Skeletal muscle satellite cell (primary cell): ENCODE measurements around the gene SOD2.
"Not testable (repeated sequence)": the region's sequence is repeated elsewhere in the genome, so short reads cannot be mapped to it uniquely, and the experiment has no call there.

Source experiments
- H3K27me3 ChIP-seq: 2 replicates; pipeline ENCODE4 v1.7.0; 2013; ENCODE audit warnings: low read length; ENCODE audit not compliant: control insufficient read depth, insufficient read depth
- H3K36me3 ChIP-seq: 2 replicates; pipeline ENCODE4 v1.7.0; 2013; ENCODE audit warnings: mild to moderate bottlenecking, control low read depth, low read length; ENCODE audit not compliant: insufficient read depth
- H3K4me1 ChIP-seq: 2 replicates; pipeline ENCODE4 v1.7.0; 2013; ENCODE audit warnings: low read length; ENCODE audit not compliant: control insufficient read depth, insufficient read depth
- H3K4me2 ChIP-seq: 2 replicates; pipeline ENCODE4 v1.7.0; 2013; ENCODE audit warnings: mild to moderate bottlenecking, low read length
- H3K4me3 ChIP-seq: 2 replicates; pipeline ENCODE4 v1.7.0; 2013; ENCODE audit warnings: low read length
- H3K9ac ChIP-seq: 2 replicates; pipeline ENCODE4 v1.7.0; 2013; ENCODE audit warnings: mild to moderate bottlenecking, low read depth, low read length, moderate library complexity
- H3K9me3 ChIP-seq: replicated peaks from 2 replicates; pipeline ENCODE4 v1.7.0; 2013; ENCODE audit warnings: mild to moderate bottlenecking, control low read depth, low read length

The SOD2 gene

DNA sequence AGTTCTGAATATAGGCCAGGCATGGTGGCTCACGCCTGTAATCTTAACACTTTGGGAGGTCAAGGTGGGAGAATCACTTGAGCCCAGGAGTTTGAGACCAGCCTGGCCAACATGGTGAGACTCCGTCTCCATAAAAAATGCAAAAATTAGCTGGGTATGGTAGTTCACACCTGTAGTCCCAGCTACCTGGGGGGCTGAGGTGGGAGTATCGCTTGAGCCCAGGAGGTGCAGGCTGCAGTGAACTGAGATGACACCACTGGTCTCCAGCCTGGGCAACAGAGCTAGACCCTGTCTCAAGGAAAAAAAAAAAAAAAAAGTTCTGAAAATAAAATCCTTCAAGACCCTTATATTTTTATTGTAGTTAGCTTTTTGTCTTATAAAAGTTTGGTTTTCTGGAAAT is 22.6 kb upstream of the SOD2 start:
- H3K4me2 ChIP-seq, result no peak overlapping the region
- H3K36me3 ChIP-seq, result no peaks in the 10 kb centered on the region
- no peak overlapping the region for H3K4me3 ChIP-seq
- no peak overlapping the region for H3K9ac ChIP-seq
- H3K4me1 ChIP-seq, result peaks cover 20% of the 10 kb centered on the region
- no peaks in the 10 kb centered on the region for H3K9me3 ChIP-seq
- H3K27me3 ChIP-seq, result no peaks in the 10 kb centered on the region

DNA sequence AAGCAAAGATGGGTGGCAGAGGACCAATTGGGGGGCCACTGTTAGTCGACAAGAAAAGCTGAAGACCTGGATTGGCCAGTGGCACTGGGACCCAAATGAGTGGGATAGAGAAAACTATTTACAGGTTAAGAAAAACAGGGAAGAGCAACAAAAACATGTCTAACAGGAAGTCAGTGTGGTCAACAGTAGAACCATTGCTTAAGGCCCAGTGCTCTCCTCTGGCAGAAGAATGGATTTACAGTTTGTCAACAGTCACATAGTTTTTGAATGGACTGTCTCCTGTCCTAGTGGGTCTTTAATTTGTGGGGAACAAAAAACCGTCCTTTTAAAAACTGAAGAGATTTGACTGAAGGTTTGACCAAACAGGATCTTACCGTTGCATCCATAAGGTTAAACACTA is 22.1 kb upstream of the SOD2 start:
- H3K4me1 ChIP-seq, result peaks cover 20% of the 10 kb centered on the region
- H3K27me3 ChIP-seq, result no peaks in the 10 kb centered on the region
- no peak overlapping the region for H3K9ac ChIP-seq
- no peaks in the 10 kb centered on the region for H3K36me3 ChIP-seq
- H3K4me3 ChIP-seq, result no peak overlapping the region
- no peaks in the 10 kb centered on the region for H3K9me3 ChIP-seq
- no peak overlapping the region for H3K4me2 ChIP-seq

DNA sequence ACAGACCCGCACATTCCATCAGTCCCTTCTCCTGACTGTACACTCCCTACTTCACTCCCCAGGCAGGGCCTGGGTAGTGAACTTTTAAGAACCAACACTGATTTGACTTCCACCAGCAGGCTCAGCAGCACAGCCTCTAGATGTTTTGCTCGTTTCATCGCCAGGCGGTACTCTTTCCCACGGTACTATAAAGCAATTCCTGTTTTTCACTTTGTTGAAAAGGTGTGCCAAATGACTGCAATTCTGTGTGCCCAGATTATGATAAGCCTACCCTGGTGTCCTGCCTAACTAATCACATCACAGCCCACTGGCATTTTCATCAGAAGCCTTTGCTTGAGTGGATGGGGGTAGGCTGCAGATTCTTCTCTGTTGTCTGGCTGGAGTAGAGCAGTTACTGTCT is 21.4 kb upstream of the SOD2 start:
- Histone ChIP-seq H3K27me3 (no peaks in the 10 kb centered on the region), H3K36me3 (no peaks in the 10 kb centered on the region), H3K4me3 (no peak overlapping the region), H3K4me2 (no peak overlapping the region), H3K9ac (no peak overlapping the region), H3K9me3 (no peaks in the 10 kb centered on the region), H3K4me1 (peaks cover 20% of the 10 kb centered on the region)

DNA sequence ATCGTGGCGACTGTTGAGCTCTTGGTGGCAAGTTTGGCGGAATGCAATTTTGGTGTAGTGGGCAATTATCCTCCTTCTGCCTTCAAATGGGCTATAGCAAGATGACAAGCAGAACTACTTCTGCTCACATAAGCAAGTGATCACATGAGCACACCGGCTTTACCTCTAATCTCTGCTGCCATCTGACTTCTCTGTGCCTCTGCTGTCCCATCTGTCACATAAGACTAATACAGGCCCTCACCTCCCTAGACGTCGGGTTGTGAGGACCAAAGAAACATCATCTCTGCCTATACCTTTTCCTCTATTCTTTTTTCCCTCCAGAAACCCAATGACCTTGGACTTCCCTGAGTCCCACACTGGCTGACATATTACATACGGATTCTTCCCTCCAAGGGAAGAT is 20.9 kb upstream of the SOD2 start:
- Histone ChIP-seq H3K4me1 (peaks cover 20% of the 10 kb centered on the region), H3K9me3 (no peaks in the 10 kb centered on the region), H3K4me3 (no peak overlapping the region), H3K27me3 (no peaks in the 10 kb centered on the region), H3K4me2 (no peak overlapping the region), H3K9ac (no peak overlapping the region), H3K36me3 (no peaks in the 10 kb centered on the region)

DNA sequence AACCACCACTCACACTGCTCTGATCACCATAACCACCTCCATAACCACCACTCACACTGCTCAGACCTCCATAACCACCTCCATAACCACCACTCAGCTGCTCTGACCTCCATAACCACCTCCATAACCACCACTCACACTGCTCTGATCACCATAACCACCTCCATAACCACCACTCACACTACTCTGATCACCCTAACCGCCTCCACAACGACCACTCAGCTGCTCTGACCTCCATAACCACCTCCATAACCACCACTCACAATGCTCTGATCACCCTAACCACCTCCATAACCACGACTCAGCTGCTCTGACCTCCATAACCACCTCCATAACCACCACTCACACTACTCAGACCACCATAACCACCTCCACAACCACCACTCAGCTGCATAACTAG is 19.3 kb upstream of the SOD2 start:
- not testable (repeated sequence) for H3K27me3 ChIP-seq, H3K4me2 ChIP-seq, H3K4me3 ChIP-seq, H3K36me3 ChIP-seq, H3K9ac ChIP-seq, H3K9me3 ChIP-seq
- peaks cover 14% of the 10 kb centered on the region for H3K4me1 ChIP-seq

DNA sequence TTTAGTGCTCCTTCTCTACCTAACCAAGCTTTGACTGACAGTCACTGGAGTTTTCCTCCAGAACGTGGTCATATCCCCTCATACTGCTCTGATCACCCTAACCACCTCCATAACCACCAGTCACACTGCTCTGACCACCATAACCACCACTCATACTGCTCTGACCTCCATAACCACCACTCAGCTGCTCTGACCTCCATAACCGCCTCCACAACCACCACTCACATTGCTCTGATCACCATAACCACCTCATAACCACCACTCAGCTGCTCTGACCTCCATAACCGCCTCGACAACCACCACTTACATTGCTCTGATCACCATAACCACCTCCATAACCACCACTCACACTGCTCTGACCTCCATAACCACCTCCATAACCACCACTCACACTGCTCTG is 17.6 kb upstream of the SOD2 start:
- not testable (repeated sequence) for H3K27me3 ChIP-seq, H3K9me3 ChIP-seq, H3K4me3 ChIP-seq, H3K9ac ChIP-seq, H3K4me1 ChIP-seq, H3K4me2 ChIP-seq, H3K36me3 ChIP-seq

DNA sequence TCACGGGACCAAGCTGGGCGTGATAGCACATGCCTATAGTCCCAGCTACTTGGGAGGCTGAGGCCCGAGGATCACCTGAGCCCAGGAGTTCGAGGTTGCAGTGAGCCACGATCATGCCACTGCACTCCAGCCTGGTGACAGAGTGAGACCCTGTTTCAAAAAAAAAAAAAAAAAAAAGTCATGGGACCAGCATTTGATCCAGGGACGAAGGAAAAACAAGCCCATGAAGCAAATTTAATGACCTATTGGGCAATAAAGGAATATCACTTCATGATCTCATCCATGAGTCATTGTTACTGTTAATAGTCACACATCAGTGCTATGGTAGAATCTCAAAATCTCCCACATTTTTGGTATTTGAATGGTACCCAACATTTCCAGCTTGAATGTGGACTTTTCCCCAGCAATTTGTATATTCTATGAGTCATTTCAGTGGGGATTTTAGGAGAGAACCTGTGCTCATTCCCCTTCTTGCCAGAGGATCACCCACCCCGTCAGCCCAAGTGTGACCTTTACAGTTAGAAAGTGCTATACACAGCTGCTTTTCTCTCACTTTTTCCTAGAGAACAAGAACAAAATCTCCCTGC is 8.5 kb upstream of the SOD2 start:
- Histone ChIP-seq H3K9ac (peak overlapping the region; percentile 64), H3K36me3 (no peaks in the 10 kb centered on the region), H3K4me1 (peaks cover 19% of the 10 kb centered on the region), H3K4me2 (peak overlapping the region; percentile 63), H3K9me3 (no peaks in the 10 kb centered on the region), H3K4me3 (no peak overlapping the region), H3K27me3 (no peaks in the 10 kb centered on the region)

DNA sequence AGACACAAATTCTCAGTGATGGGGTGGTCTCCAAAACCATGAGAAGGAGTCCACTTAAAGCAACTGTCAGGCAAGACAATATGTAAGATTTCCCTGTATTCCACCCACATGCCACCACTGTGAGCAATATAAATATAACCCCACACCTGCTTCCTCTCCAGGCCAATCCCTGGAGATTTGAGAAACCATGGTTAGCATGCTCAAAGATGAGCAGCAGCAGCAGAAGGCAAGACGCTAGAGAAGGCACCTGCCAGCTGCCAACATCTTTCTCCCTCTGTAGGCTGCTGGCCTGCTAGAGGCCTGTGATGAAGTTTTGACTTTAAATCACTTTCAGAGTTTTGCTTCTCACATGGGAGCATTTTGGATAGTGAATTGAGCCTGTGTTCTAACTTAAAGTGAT is 7.9 kb upstream of the SOD2 start:
- H3K4me3 ChIP-seq, result no peak overlapping the region
- H3K9ac ChIP-seq, result peak overlapping the region; percentile 64
- H3K9me3 ChIP-seq, result no peaks in the 10 kb centered on the region
- peak overlapping the region; percentile 63 for H3K4me2 ChIP-seq
- H3K4me1 ChIP-seq, result peaks cover 19% of the 10 kb centered on the region
- H3K27me3 ChIP-seq, result no peaks in the 10 kb centered on the region
- H3K36me3 ChIP-seq, result no peaks in the 10 kb centered on the region

DNA sequence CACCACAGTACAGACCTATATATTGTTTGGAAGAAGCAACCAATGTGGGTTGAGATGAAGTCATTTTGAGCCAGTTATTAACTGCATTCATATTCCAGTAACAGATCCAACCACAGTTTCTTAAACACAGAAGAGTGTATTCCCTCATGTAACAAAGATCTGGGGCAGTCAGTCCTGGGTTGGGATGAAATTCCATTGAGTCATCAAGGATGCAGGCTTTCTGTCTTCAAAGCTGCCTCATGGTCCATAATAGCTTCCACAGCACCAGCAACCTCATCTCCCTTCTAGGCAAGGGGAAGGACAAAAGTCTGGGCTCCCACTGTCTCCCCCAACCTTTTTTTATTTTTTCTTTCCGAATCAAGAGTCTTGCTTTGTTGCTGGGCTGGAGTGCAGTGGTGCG is 2.9 kb upstream of the SOD2 start:
- Histone ChIP-seq H3K36me3 (no peaks in the 10 kb centered on the region), H3K4me1 (peaks cover 25% of the 10 kb centered on the region), H3K9me3 (no peaks in the 10 kb centered on the region)

DNA sequence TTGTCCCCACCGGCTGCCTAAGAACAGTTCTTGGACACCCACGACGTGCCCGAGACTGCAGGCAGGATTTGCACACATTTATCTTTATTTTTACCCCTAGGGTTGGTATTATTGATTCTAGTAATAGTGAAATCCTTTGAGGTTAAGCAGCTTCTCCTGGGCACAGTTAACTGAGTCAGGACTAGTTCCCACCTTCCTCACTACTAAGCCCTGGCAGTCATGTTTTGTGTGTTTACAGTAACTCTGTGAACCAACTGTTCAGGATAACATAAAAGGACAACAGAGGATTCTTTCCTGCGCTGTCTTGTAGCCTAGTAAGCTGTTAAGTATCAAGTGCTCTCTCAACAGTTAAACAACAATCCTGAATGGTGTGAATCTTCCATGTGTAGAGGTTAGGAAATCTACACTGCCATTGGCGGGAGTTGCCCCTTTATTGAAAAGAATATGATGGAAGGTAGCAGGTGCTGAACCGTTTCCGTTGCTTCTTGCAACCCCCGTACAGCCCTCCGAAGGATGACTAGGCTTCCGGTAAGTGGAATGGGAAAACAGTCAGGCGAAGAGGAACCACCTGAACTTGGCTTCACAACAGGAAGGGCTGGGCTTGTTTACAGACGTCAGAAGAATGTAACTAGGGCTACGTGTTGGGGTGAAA is 979 bp upstream of the SOD2 start:
- no peaks in the 10 kb centered on the region for H3K27me3 ChIP-seq
- peak overlapping the region; percentile 85 for H3K9ac ChIP-seq
- H3K9me3 ChIP-seq, result no peaks in the 10 kb centered on the region
- peaks cover 20% of the 10 kb centered on the region for H3K4me1 ChIP-seq
- peak overlapping the region; percentile 85 for H3K4me2 ChIP-seq
- peak overlapping the region; percentile 81 for H3K4me3 ChIP-seq
- H3K36me3 ChIP-seq, result peaks cover 4% of the 10 kb centered on the region

More for the DNA sequence above, 2.9 kb upstream of the SOD2 start:
- Histone ChIP-seq H3K4me2 (no peak overlapping the region), H3K4me3 (no peak overlapping the region), H3K9ac (no peak overlapping the region), H3K27me3 (no peaks in the 10 kb centered on the region)

DNA sequence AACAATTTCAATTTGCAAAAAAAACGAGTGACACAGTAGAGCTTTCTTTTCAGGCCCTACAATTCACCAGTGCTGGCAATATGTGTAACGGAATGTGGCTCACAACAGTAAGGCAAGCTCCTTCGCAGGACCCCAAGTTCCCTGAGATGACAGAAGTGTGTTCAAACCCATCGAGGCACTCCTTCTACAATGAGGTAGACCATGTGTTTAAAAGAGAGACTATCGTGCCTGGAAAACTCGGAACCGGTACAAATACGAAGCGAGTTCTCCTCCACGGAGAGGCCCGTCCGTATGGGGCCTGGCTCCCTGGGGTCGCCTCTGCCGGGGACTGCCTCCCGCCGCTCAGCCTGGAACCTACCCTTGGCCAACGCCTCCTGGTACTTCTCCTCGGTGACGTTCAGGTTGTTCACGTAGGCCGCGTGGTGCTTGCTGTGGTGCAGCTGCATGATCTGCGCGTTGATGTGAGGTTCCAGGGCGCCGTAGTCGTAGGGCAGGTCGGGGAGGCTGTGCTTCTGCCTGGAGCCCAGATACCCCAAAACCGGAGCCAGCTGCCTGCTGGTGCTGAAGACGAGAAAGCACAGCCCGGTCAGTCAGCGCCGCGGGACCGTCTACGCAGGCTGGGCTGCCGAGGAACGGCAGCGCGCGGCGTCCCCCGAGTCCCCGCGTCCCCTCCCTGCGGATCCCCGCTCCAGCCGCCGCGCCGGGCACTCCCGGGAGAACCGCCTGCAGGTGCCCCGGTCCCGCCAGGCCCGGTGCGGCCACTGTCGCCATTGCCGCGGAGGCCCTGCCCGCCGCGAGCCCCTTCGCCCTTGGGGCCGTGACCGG is 526 bp downstream of the SOD2 start:
- H3K4me1 ChIP-seq, result peaks cover 20% of the 10 kb centered on the region

DNA sequence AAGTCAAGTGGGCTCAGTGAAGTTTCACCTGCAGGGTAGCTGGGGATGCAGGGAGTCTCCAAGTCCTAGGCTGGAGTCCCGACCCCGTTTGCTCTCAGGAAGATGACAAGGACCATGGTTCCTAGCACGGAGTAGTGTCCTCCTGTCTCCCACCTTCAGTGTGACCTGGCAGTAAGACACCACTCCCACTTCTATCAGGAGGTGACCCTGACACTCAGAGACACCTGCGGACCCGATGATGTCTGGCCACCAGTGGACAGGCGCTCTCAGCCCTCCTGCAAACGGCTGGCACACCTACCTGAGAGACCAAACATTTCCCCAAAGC is 1.1 kb downstream of the SOD2 start:
- Histone ChIP-seq H3K36me3 (peaks cover 12% of the 10 kb centered on the region), H3K4me3 (peak overlapping the region; percentile 81), H3K4me2 (peak overlapping the region; percentile 85), H3K4me1 (peaks cover 20% of the 10 kb centered on the region), H3K9me3 (no peaks in the 10 kb centered on the region), H3K27me3 (no peaks in the 10 kb centered on the region), H3K9ac (peak overlapping the region; percentile 85)

More for the DNA sequence above, 526 bp downstream of the SOD2 start:
- peak overlapping the region; percentile 81 for H3K4me3 ChIP-seq
- H3K4me2 ChIP-seq, result peak overlapping the region; percentile 85
- no peaks in the 10 kb centered on the region for H3K9me3 ChIP-seq
- H3K27me3 ChIP-seq, result no peaks in the 10 kb centered on the region
- peak overlapping the region; percentile 85 for H3K9ac ChIP-seq
- peaks cover 9% of the 10 kb centered on the region for H3K36me3 ChIP-seq
